ENCODE results near the gene THAP4.
"Not testable (repeated sequence)": the region's sequence is repeated elsewhere in the genome, so short reads cannot be mapped to it uniquely, and the experiment has no call there.

The THAP4 gene

GRCh38 chr2:241582806-241583205 is 54.2 kb downstream of the THAP4 start:
- no peak for DNase-seq (ENCODE audit: low spot score)

- no peak for DNase-seq (ENCODE audit: low spot score)
Observed at GRCh38 chr2:241582328-241582727, 54.6 kb downstream of the THAP4 start.

- DNase-seq (ENCODE audit: low spot score), result no peak
Observed at GRCh38 chr2:241579281-241579680, 57.7 kb downstream of the THAP4 start.

GRCh38 chr2:241577413-241578122 is 59.4 kb downstream of the THAP4 start:
- no peak for DNase-seq (ENCODE audit: low spot score)

- no peak for DNase-seq (ENCODE audit: low spot score)
Observed at GRCh38 chr2:241576293-241576654, 60.7 kb downstream of the THAP4 start.

- no peak for DNase-seq (ENCODE audit: low spot score)
Observed at GRCh38 chr2:241575624-241576292, 61.2 kb downstream of the THAP4 start.

DNA sequence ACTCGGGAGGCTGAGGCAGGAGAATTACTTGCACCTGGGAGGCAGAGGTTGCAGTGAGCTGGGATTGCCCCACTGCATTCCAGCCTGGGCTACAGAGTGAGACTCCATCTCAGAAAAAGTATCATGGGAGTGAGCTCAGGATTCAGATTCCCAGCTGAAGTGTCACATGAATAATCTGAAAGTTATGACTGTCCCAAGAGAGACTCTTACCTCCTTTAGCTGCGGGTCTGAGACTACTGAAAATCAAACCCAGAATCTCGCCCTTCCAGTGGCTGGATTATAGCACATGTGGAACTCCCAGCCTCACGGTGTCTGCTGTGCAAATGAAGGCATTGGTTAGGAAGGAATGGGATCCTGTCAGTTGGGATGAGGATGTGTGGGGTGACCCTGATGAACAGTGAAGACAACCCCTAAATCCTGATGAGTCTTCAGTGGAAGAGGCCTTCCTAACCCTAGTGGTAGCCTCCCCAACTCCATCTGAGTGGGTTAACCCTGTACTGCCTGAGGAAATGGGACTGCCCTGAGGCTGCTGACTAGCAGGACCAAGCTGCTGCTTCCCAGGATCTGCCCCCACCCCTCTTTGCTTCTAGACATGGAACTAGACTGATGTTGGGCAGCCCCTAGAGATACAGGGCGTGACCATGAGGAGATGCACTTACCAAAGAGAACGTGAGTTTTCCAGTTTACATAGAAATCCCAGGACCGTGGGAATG is 61.9 kb downstream of the THAP4 start:
- DNase-seq (ENCODE audit: low spot score), result no peak

DNA sequence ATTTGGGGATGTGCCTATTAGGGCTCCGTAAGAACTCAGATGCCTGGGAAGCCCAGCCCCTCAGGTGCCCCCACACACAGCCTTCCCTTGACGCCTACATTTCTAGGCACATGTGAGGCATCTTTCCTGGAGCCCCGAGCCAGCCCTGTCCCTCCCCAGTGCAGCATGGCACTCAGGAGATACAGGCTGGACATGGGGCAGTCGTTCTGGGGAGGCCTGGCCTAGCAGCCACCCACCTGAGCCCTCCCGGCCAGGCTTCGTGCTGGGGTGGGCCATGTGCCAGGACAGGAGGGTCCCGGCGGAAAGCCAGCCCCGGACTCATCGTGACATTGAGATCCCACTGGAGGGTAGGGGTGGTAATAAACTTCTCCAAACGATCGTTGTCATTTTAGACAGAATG is 63.2 kb downstream of the THAP4 start:
- no peak for DNase-seq (ENCODE audit: low spot score)

- not testable (repeated sequence) for DNase-seq (ENCODE audit: low spot score)
Observed at GRCh38 chr2:241572915-241573651, 63.9 kb downstream of the THAP4 start.

GRCh38 chr2:241571821-241572620 is 64.9 kb downstream of the THAP4 start:
- no peak for DNase-seq (ENCODE audit: low spot score)

- no peak for DNase-seq (ENCODE audit: low spot score)
Observed at GRCh38 chr2:241570961-241571581, 65.9 kb downstream of the THAP4 start.

GRCh38 chr2:241569831-241570281 is 67.1 kb downstream of the THAP4 start:
- DNase-seq (ENCODE audit: low spot score), result no peak

DNA sequence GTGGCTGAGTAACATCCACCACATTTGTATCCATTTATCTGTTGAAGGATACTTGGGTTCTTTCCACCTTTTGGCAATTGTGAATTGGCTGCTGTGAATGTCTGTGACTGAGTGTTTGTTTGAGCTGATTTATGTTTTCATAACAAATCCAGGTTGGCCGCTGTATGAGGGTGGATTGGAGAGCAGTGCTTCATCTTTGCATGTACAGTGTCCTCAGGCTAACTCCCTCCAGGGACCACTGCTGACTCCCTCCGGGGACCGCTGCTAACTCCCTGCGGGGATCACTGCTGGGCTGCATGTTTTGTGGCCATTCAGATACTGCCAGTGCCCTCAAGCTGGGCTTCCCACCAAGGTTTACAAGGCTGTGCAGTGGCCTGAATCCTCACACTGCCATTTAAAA is 68.2 kb downstream of the THAP4 start:
- DNase-seq (ENCODE audit: low spot score), result no peak

DNA sequence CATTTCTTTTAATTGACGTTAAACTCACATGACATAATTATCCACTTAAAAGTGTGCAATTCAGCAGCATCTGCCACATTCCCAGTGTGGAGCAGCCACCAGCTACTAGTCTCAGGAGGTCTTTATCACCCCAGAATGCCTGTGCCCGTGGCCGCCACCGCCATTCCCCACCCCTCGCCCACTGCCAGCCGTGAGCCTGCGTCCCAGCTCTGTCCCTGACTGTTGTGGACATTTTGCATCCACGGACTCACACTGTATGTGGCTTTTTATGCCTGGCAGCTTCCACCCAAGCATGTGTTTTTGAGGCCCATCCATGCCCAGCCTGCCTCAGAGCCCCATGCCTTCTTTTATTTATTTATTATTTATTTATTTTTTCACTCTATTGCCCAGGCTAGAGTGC is 69.2 kb downstream of the THAP4 start:
- no peak for DNase-seq (ENCODE audit: low spot score)

GRCh38 chr2:241567266-241567665 is 69.7 kb downstream of the THAP4 start:
- not testable (repeated sequence) for DNase-seq (ENCODE audit: low spot score)

GRCh38 chr2:241566468-241566867 is 70.5 kb downstream of the THAP4 start:
- no peak for DNase-seq (ENCODE audit: low spot score)

GRCh38 chr2:241566021-241566420 is 70.9 kb downstream of the THAP4 start:
- not testable (repeated sequence) for DNase-seq (ENCODE audit: low spot score)

- DNase-seq (ENCODE audit: low spot score), result no peak
Observed at GRCh38 chr2:241565411-241565810, 71.5 kb downstream of the THAP4 start.

DNA sequence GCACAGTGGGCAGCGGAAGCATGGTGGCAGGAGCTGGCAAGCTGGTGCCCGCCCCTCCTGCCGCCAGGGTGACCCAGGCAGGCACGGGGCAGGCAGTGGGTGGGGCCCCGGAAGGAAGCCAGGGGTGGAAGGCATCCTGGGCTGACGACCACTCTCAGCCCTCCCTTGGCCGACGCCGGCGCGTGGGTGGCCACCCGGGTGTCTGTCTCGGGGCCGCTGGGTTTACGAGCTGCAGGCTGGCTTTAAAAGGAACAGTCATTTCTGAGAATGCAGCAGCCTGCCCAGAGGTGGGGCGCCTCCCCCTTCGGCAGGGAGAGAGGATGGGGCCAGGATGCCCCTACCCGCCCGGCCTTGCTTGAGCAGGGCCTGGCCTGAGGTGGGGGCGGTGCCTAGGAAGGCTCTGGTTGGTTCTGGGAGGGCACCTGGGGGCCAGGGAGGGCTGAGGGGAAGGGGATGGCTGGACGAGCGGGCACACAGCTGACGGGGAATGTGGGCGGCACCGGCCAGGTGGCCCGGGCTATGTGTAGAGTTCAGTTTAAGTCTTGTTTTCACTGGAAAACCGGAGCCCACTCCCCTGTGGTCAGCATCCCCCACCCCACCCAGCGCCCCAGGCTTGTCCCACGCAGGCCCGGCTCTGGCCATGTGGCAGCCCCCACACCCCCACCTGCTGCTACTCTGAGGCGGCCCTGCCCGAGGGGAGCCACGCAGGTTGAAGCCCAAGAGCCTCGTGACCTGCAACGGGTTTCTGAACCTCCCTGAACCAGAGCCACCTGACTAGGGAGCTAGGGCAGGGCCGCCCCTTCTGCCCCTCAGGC is 72.2 kb downstream of the THAP4 start:
- DNase-seq (ENCODE audit: low spot score), result no peak

DNA sequence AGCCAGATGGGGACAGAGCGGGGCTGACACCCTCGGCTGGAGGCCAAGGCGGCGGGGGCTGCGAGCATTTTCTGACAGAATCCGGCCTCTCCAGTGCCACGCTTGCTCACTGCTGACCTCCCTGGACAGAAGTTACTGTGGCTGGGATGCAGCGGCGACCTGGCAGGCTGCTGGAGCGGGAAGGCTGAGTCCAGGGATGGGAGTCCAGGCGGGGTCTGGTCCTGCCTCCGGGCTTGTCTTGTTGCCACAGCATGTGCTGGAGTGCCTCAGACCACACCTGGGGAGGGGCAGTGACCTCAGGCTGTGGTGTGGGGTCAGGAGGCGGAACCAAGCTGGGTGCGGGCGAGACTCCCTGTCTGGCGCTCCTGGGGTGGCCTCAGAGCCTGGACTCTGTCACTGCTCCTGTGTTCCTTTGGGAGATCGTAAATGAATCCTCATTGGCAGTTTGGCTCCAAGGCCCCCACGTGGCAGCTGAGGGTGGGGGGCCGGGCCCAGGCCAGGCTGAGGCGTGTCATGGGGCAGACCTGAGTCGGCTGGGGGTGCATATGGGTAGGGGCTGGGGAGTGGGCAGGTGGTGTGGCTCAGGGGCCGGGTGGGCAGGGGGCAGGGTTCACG is 72.9 kb downstream of the THAP4 start:
- no peak for DNase-seq (ENCODE audit: low spot score)
